GM23338 (cell line): ENCODE data around the gene KCNT1.

Experiments
- CREB1 ChIP-seq: fragments of 250-450 bp; sonication (Bioruptor Pico); IDR thresholded peaks from 2 replicates; pipeline ENCODE4 v1.5.0; 2020; ENCODE audit warnings: low read depth, mild to moderate bottlenecking, moderate library complexity
- EZH2 ChIP-seq: fragments of 200-600 bp; sonication (generic); IDR thresholded peaks from one replicate; pipeline ENCODE4 v1.8.0; 2017; ENCODE audit warnings: antibody characterized with exemption, mild to moderate bottlenecking, low read depth; ENCODE audit not compliant: unreplicated experiment
- EZH2phosphoT487 ChIP-seq: fragments of 200-600 bp; sonication (generic); IDR thresholded peaks from one replicate; pipeline ENCODE4 v1.8.1; 2018; ENCODE audit warnings: antibody characterized with exemption; ENCODE audit not compliant: unreplicated experiment
- JUNB ChIP-seq: IDR thresholded peaks from one replicate; pipeline ENCODE4 v1.6.1; 2016; ENCODE audit warnings: antibody characterized with exemption; ENCODE audit not compliant: unreplicated experiment
- NANOG ChIP-seq: IDR thresholded peaks from 2 replicates; pipeline ENCODE4 v1.6.1; 2016; ENCODE audit warnings: antibody characterized with exemption, borderline replicate concordance
- POLR2AphosphoS5 ChIP-seq: IDR thresholded peaks from 2 replicates; pipeline ENCODE4 v1.6.1; 2016; ENCODE audit warnings: antibody characterized with exemption, low read depth
- STAT1 ChIP-seq: IDR thresholded peaks from one replicate; pipeline ENCODE4 v1.6.1; 2016; ENCODE audit warnings: antibody characterized with exemption; ENCODE audit not compliant: unreplicated experiment
- ZNF114 ChIP-seq: fragments of 250-450 bp; sonication (Bioruptor Pico); IDR thresholded peaks from 2 replicates; pipeline ENCODE4 v1.5.0; 2020; ENCODE audit warnings: mild to moderate bottlenecking, moderate library complexity
- ZNF331 ChIP-seq: fragments of 250-450 bp; sonication (Bioruptor Pico); IDR thresholded peaks from 2 replicates; pipeline ENCODE4 v1.5.0; 2020; ENCODE audit warnings: low read depth, mild to moderate bottlenecking, moderate library complexity
- TF ChIP-seq, protein P1 (sequence below), 2 experiments: fragments of 200-600 bp in 1 of 2; sonication (generic) in 1 of 2; conservative IDR thresholded peaks; 2 replicates each; pipeline versions ENCODE4 v1.5.1 to v1.6.1; 2016 to 2017; ENCODE audit warnings: antibody characterized with exemption in 2 of 2, low read depth in 2 of 2, mild to moderate bottlenecking in 2 of 2, moderate library complexity in 1 of 2
- TF ChIP-seq, protein P2 (sequence below): IDR thresholded peaks from one replicate; pipeline ENCODE4 v1.6.1; 2018; ENCODE audit warnings: antibody characterized with exemption; ENCODE audit not compliant: unreplicated experiment
- TF ChIP-seq, protein P3 (sequence below): IDR thresholded peaks from 2 replicates; pipeline ENCODE4 v1.6.1; 2016; ENCODE audit warnings: antibody characterized with exemption
- TF ChIP-seq, protein P4 (sequence below): fragments of 250-450 bp; sonication (Bioruptor Pico); IDR thresholded peaks from 2 replicates; pipeline ENCODE4 v1.5.0; 2020; ENCODE audit warnings: mild to moderate bottlenecking, moderate library complexity

DNA sequence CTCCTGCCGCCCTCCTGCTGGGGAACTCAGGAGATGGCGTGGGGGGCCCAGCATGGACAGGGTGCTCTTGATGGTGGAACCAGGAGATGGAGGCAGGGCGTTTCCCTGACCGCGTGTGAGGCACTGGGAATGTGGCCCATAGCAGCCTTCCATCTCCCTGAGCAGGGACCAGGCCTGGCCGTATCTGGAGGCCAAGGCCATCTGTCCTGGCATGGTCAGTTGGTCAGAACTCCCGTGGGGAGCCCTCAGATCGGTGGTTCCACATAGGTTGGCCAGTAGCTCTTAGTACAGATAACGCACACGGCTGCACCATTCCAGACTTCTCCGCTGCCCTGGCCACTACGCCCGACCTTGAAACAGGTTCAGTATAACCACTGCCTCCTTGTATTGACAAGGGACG, 77.6 kb downstream of the KCNT1 start:
- TF ChIP-seq, protein P1, sequence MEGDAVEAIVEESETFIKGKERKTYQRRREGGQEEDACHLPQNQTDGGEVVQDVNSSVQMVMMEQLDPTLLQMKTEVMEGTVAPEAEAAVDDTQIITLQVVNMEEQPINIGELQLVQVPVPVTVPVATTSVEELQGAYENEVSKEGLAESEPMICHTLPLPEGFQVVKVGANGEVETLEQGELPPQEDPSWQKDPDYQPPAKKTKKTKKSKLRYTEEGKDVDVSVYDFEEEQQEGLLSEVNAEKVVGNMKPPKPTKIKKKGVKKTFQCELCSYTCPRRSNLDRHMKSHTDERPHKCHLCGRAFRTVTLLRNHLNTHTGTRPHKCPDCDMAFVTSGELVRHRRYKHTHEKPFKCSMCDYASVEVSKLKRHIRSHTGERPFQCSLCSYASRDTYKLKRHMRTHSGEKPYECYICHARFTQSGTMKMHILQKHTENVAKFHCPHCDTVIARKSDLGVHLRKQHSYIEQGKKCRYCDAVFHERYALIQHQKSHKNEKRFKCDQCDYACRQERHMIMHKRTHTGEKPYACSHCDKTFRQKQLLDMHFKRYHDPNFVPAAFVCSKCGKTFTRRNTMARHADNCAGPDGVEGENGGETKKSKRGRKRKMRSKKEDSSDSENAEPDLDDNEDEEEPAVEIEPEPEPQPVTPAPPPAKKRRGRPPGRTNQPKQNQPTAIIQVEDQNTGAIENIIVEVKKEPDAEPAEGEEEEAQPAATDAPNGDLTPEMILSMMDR (conservative IDR thresholded peaks at IDR 0.05; ENCODE audit: low read depth in 2 of 2), result no peak
- TF ChIP-seq POLR2AphosphoS5 (no peak), EZH2 (no peak), CREB1 (CRISPR knock-in tag) (no peak), NANOG (no peak), ZNF114 (CRISPR knock-in tag) (no peak), EZH2phosphoT487 (no peak), STAT1 (no peak), JUNB (no peak), ZNF331 (CRISPR knock-in tag) (no peak)
- TF ChIP-seq, protein P2, sequence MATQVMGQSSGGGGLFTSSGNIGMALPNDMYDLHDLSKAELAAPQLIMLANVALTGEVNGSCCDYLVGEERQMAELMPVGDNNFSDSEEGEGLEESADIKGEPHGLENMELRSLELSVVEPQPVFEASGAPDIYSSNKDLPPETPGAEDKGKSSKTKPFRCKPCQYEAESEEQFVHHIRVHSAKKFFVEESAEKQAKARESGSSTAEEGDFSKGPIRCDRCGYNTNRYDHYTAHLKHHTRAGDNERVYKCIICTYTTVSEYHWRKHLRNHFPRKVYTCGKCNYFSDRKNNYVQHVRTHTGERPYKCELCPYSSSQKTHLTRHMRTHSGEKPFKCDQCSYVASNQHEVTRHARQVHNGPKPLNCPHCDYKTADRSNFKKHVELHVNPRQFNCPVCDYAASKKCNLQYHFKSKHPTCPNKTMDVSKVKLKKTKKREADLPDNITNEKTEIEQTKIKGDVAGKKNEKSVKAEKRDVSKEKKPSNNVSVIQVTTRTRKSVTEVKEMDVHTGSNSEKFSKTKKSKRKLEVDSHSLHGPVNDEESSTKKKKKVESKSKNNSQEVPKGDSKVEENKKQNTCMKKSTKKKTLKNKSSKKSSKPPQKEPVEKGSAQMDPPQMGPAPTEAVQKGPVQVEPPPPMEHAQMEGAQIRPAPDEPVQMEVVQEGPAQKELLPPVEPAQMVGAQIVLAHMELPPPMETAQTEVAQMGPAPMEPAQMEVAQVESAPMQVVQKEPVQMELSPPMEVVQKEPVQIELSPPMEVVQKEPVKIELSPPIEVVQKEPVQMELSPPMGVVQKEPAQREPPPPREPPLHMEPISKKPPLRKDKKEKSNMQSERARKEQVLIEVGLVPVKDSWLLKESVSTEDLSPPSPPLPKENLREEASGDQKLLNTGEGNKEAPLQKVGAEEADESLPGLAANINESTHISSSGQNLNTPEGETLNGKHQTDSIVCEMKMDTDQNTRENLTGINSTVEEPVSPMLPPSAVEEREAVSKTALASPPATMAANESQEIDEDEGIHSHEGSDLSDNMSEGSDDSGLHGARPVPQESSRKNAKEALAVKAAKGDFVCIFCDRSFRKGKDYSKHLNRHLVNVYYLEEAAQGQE, result no peak
- TF ChIP-seq, protein P3, sequence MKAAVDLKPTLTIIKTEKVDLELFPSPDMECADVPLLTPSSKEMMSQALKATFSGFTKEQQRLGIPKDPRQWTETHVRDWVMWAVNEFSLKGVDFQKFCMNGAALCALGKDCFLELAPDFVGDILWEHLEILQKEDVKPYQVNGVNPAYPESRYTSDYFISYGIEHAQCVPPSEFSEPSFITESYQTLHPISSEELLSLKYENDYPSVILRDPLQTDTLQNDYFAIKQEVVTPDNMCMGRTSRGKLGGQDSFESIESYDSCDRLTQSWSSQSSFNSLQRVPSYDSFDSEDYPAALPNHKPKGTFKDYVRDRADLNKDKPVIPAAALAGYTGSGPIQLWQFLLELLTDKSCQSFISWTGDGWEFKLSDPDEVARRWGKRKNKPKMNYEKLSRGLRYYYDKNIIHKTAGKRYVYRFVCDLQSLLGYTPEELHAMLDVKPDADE, result no peak
- TF ChIP-seq, protein P4, sequence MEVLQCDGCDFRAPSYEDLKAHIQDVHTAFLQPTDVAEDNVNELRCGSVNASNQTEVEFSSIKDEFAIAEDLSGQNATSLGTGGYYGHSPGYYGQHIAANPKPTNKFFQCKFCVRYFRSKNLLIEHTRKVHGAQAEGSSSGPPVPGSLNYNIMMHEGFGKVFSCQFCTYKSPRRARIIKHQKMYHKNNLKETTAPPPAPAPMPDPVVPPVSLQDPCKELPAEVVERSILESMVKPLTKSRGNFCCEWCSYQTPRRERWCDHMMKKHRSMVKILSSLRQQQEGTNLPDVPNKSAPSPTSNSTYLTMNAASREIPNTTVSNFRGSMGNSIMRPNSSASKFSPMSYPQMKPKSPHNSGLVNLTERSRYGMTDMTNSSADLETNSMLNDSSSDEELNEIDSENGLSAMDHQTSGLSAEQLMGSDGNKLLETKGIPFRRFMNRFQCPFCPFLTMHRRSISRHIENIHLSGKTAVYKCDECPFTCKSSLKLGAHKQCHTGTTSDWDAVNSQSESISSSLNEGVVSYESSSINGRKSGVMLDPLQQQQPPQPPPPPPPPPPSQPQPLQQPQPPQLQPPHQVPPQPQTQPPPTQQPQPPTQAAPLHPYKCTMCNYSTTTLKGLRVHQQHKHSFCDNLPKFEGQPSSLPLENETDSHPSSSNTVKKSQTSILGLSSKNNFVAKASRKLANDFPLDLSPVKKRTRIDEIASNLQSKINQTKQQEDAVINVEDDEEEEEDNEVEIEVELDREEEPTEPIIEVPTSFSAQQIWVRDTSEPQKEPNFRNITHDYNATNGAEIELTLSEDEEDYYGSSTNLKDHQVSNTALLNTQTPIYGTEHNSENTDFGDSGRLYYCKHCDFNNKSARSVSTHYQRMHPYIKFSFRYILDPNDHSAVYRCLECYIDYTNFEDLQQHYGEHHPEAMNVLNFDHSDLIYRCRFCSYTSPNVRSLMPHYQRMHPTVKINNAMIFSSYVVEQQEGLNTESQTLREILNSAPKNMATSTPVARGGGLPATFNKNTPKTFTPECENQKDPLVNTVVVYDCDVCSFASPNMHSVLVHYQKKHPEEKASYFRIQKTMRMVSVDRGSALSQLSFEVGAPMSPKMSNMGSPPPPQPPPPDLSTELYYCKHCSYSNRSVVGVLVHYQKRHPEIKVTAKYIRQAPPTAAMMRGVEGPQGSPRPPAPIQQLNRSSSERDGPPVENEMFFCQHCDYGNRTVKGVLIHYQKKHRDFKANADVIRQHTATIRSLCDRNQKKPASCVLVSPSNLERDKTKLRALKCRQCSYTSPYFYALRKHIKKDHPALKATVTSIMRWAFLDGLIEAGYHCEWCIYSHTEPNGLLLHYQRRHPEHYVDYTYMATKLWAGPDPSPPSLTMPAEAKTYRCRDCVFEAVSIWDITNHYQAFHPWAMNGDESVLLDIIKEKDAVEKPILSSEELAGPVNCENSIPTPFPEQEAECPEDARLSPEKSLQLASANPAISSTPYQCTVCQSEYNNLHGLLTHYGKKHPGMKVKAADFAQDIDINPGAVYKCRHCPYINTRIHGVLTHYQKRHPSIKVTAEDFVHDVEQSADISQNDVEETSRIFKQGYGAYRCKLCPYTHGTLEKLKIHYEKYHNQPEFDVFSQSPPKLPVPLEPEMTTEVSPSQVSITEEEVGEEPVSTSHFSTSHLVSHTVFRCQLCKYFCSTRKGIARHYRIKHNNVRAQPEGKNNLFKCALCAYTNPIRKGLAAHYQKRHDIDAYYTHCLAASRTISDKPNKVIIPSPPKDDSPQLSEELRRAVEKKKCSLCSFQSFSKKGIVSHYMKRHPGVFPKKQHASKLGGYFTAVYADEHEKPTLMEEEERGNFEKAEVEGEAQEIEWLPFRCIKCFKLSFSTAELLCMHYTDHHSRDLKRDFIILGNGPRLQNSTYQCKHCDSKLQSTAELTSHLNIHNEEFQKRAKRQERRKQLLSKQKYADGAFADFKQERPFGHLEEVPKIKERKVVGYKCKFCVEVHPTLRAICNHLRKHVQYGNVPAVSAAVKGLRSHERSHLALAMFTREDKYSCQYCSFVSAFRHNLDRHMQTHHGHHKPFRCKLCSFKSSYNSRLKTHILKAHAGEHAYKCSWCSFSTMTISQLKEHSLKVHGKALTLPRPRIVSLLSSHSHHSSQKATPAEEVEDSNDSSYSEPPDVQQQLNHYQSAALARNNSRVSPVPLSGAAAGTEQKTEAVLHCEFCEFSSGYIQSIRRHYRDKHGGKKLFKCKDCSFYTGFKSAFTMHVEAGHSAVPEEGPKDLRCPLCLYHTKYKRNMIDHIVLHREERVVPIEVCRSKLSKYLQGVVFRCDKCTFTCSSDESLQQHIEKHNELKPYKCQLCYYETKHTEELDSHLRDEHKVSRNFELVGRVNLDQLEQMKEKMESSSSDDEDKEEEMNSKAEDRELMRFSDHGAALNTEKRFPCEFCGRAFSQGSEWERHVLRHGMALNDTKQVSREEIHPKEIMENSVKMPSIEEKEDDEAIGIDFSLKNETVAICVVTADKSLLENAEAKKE (CRISPR knock-in tag), result no peak
